Measurements from ENCODE around the gene LAMB1.

The LAMB1 gene

GRCh38 chr7:107933386-107934013, 69.5 kb downstream of the LAMB1 start:
- Histone ChIP-seq H3K27me3 (ENCODE audit: insufficient read depth, poor library complexity, severe bottlenecking) (no peaks in the 10 kb centered on the region), H3K36me3 (ENCODE audit: low read depth) (peaks cover 99% of the 10 kb centered on the region), H3K27ac (ENCODE audit: poor library complexity, severe bottlenecking) (peak overlapping the region; percentile 4), H3K4me1 (ENCODE audit: insufficient read depth, poor library complexity, severe bottlenecking) (peaks cover 14% of the 10 kb centered on the region), H3K9me3 (ENCODE audit: severe bottlenecking) (peaks cover 3% of the 10 kb centered on the region), H3K4me3 (ENCODE audit: severe bottlenecking) (no peak overlapping the region)
- TF ChIP-seq, protein P1, sequence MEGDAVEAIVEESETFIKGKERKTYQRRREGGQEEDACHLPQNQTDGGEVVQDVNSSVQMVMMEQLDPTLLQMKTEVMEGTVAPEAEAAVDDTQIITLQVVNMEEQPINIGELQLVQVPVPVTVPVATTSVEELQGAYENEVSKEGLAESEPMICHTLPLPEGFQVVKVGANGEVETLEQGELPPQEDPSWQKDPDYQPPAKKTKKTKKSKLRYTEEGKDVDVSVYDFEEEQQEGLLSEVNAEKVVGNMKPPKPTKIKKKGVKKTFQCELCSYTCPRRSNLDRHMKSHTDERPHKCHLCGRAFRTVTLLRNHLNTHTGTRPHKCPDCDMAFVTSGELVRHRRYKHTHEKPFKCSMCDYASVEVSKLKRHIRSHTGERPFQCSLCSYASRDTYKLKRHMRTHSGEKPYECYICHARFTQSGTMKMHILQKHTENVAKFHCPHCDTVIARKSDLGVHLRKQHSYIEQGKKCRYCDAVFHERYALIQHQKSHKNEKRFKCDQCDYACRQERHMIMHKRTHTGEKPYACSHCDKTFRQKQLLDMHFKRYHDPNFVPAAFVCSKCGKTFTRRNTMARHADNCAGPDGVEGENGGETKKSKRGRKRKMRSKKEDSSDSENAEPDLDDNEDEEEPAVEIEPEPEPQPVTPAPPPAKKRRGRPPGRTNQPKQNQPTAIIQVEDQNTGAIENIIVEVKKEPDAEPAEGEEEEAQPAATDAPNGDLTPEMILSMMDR (IDR thresholded peaks at IDR 0.05; ENCODE audit: poor library complexity, severe bottlenecking): no peak
- ATAC-seq (ENCODE audit: low read depth): no peak
- DNase-seq (ENCODE audit: low spot score): no peak

DNA sequence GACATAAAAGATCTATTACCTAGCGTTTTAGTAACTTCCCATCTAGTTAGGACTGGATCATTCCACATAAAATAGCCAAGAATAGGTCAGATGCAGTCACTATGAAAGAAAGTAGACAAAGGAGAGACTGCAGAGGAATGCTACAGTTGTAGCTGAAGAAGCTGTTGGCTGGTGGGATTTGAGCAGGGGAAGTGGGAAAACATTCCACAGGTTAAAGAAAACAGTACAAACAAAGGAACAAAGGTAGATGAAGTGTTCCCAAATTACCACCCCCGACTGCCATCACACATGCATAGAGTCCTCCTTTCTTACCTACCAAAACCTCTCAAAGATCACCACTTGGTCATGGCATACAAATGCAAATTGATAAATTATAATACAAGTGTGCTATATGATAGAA, 70.2 kb downstream of the LAMB1 start:
- TF ChIP-seq, protein P1 (IDR thresholded peaks at IDR 0.05; ENCODE audit: poor library complexity, severe bottlenecking): no peak
- no peak for ATAC-seq (ENCODE audit: low read depth)
- Histone ChIP-seq H3K4me3 (ENCODE audit: severe bottlenecking) (no peak overlapping the region), H3K36me3 (ENCODE audit: low read depth) (peaks cover 99% of the 10 kb centered on the region), H3K27ac (ENCODE audit: poor library complexity, severe bottlenecking) (no peak overlapping the region), H3K9me3 (ENCODE audit: severe bottlenecking) (peaks cover 3% of the 10 kb centered on the region), H3K27me3 (ENCODE audit: insufficient read depth, poor library complexity, severe bottlenecking) (no peaks in the 10 kb centered on the region), H3K4me1 (ENCODE audit: insufficient read depth, poor library complexity, severe bottlenecking) (peaks cover 7% of the 10 kb centered on the region)
- DNase-seq (ENCODE audit: low spot score): no peak

DNA sequence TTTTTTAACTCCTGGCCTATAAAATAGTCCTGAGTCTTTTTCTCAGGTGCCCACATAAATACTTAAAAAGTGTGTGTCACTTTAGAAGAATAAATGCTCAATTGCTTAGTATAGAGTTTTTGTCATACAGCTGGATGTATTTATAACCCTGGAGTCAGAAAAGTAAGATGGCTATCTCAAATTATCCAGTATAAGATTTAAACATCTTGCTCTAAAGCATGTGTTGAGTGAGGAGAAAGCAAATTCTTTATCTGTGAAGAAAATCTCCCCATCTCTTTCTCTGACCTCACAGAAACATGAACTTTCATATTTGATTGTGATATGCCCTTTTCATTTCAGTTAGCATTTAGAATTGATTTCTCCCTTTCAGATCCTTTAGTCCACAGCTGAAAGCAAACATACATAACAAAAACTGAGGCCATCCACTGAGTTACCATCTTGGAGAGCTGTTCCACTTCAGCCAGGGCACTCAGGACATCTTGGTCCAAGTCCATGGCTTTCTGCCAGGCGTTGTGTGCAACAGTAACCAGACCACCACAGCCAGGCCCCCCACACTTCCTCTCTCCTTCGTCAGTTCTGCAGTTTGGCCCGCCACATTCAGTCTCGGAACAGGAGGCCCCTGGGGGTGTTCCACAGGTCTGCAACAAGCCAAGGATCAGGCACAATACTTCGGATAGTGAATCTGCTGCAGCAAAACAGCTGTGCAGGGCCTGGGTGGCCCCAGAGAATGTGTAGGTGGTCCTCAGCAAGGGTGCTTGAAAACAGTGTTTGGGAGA, 71.0 kb downstream of the LAMB1 start:
- no peaks in the 10 kb centered on the region for H3K4me1 ChIP-seq (ENCODE audit: insufficient read depth, poor library complexity, severe bottlenecking)
- no peak for ATAC-seq (ENCODE audit: low read depth)

GRCh38 chr7:107926481-107926880, 76.5 kb downstream of the LAMB1 start:
- H3K27me3 ChIP-seq (ENCODE audit: insufficient read depth, poor library complexity, severe bottlenecking): no peaks in the 10 kb centered on the region
- no peaks in the 10 kb centered on the region for H3K9me3 ChIP-seq (ENCODE audit: severe bottlenecking)
- TF ChIP-seq, protein P1 (IDR thresholded peaks at IDR 0.05; ENCODE audit: poor library complexity, severe bottlenecking): no peak
- H3K4me1 ChIP-seq (ENCODE audit: insufficient read depth, poor library complexity, severe bottlenecking): no peaks in the 10 kb centered on the region
- H3K4me3 ChIP-seq (ENCODE audit: severe bottlenecking): no peak overlapping the region
- peaks cover 100% of the 10 kb centered on the region for H3K36me3 ChIP-seq (ENCODE audit: low read depth)
- H3K27ac ChIP-seq (ENCODE audit: poor library complexity, severe bottlenecking): no peak overlapping the region
- ATAC-seq (ENCODE audit: low read depth) (no peak), DNase-seq (ENCODE audit: low spot score) (no peak)

More for the DNA sequence above, 71.0 kb downstream of the LAMB1 start:
- Histone ChIP-seq H3K27ac (ENCODE audit: poor library complexity, severe bottlenecking) (no peak overlapping the region), H3K36me3 (ENCODE audit: low read depth) (peaks cover 99% of the 10 kb centered on the region), H3K4me3 (ENCODE audit: severe bottlenecking) (no peak overlapping the region), H3K27me3 (ENCODE audit: insufficient read depth, poor library complexity, severe bottlenecking) (no peaks in the 10 kb centered on the region), H3K9me3 (ENCODE audit: severe bottlenecking) (peaks cover 3% of the 10 kb centered on the region)
- DNase-seq (ENCODE audit: low spot score): no peak
- TF ChIP-seq, protein P1 (IDR thresholded peaks at IDR 0.05; ENCODE audit: poor library complexity, severe bottlenecking): no peak

Data from RWPE2 (cell line).